Measurements from ENCODE around the gene SAXO2. TPM values are rescaled to one million over a fixed set of nuclear protein-coding genes. Genes with fewer than 3 reads are reported as not detected.

Gene SAXO2
- total and polyA plus RNA-seq, 2 of the 4 experiments (the other 2 are of a cell fraction), result 0.14 TPM; not detected in 1

DNA sequence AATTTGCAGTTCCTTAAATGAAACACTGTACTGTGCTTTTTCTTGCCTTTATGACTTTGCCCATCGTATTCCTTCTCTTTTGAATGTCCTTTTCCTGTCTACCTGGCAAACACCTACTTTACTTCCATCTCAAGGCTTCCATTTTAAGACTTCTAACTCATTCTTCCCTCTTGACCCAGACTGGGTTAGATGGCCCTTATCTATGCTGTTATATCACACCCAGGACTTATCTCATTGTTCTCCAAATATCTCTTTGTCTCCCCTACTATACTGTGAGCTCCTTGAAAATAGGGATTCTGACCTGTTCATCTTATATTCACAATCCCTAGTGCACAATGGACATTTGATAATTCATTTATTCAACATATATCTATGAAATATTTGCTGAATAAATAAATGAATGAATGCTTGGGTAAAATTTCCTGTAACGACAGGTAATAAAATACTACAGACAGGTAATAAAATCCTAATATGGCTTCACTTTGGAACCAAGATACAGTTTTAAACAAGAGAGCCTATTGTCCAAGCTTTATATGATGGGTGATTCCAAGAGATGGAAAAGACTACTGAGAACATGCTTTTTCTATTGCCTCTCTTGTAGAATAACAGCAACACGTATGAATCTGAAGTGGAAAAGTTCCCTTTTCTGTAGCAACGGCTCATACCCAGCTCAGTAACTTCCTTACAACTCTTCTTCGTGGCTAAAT, 22.8 kb upstream of the SAXO2 start:
- intact Hi-C loops (cut with micrococcal nuclease) (no loop called here), in situ Hi-C loops (cut with MboI; ENCODE audit: low sequenced_read_pairs) (no loop called here), dilution Hi-C loops (cut with HindIII; ENCODE audit: low sequenced_read_pairs, unreplicated experiment) (no loop called here)
- no peaks in the 10 kb centered on the region for H4K20me1 ChIP-seq (ENCODE audit: insufficient read depth, low read length)
- peaks cover 0 to 4% of the 10 kb centered on the region in 2 experiments; a peak in 1 of 4 replicates for H3K79me1 ChIP-seq (ENCODE audit: low read depth in 1 of 2, low read length in 2 of 2)
- no peak overlapping the region for H2BK5ac ChIP-seq (ENCODE audit: low read depth, low read length, poor library complexity, severe bottlenecking)
- no peak overlapping the region for H3K18ac ChIP-seq (ENCODE audit: low read depth, low read length)
- H3K9me3 ChIP-seq (ENCODE audit: control insufficient read depth, insufficient read depth, low read length), result no peaks in the 10 kb centered on the region
- no peak overlapping the region for H2BK120ac ChIP-seq (ENCODE audit: low read depth, low read length)
- 100% methylated on average over 1 of the region's 5 CpGs; no CpG with 5 or more reads in 1 of the 2 experiments for WGBS, 2 experiments (ENCODE audit: extremely low coverage in 2 of 2, insufficient read length in 1 of 2)
- H3K14ac ChIP-seq (replicated peaks; ENCODE audit: low read depth, low read length), result no peak overlapping the region
- BruUV-seq (replicated peaks), result no TSS peak
- TF ChIP-seq, protein P1, sequence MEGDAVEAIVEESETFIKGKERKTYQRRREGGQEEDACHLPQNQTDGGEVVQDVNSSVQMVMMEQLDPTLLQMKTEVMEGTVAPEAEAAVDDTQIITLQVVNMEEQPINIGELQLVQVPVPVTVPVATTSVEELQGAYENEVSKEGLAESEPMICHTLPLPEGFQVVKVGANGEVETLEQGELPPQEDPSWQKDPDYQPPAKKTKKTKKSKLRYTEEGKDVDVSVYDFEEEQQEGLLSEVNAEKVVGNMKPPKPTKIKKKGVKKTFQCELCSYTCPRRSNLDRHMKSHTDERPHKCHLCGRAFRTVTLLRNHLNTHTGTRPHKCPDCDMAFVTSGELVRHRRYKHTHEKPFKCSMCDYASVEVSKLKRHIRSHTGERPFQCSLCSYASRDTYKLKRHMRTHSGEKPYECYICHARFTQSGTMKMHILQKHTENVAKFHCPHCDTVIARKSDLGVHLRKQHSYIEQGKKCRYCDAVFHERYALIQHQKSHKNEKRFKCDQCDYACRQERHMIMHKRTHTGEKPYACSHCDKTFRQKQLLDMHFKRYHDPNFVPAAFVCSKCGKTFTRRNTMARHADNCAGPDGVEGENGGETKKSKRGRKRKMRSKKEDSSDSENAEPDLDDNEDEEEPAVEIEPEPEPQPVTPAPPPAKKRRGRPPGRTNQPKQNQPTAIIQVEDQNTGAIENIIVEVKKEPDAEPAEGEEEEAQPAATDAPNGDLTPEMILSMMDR (conservative IDR thresholded peaks at IDR 0.05; ENCODE audit: low read depth, low read length), result no peak
- TF ChIP-seq CEBPB (IDR thresholded peaks at IDR 0.05; ENCODE audit: low read depth, low read length) (no peak), RAD21 (IDR thresholded peaks at IDR 0.05; ENCODE audit: low read length) (no peak), MAFK (IDR thresholded peaks at IDR 0.05; ENCODE audit: low read depth, low read length) (no peak), MAZ (IDR thresholded peaks at IDR 0.05; ENCODE audit: borderline replicate concordance, low read depth, low read length) (no peak), RFX5 (IDR thresholded peaks at IDR 0.05; ENCODE audit: low read depth, low read length) (no peak), SMC3 (IDR thresholded peaks at IDR 0.05; ENCODE audit: low read depth, low read length) (no peak), POLR2A (IDR thresholded peaks at IDR 0.05; ENCODE audit: low read depth, low read length) (no peak)
- TF ChIP-seq, protein P2, sequence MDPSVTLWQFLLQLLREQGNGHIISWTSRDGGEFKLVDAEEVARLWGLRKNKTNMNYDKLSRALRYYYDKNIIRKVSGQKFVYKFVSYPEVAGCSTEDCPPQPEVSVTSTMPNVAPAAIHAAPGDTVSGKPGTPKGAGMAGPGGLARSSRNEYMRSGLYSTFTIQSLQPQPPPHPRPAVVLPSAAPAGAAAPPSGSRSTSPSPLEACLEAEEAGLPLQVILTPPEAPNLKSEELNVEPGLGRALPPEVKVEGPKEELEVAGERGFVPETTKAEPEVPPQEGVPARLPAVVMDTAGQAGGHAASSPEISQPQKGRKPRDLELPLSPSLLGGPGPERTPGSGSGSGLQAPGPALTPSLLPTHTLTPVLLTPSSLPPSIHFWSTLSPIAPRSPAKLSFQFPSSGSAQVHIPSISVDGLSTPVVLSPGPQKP (IDR thresholded peaks at IDR 0.05; ENCODE audit: borderline replicate concordance, low read depth, low read length), result no peak
- no peak overlapping the region for H2BK15ac ChIP-seq (ENCODE audit: low read depth, low read length)
- H3K27me3 ChIP-seq (ENCODE audit: control insufficient read depth, insufficient read depth, low read length), result no peaks in the 10 kb centered on the region
- CTCF ChIA-PET, result no interaction called here
- H2AK5ac ChIP-seq (ENCODE audit: low read depth, low read length), result no peak overlapping the region
- H2AK9ac ChIP-seq (replicated peaks; ENCODE audit: low read depth, low read length, poor library complexity), result no peak overlapping the region
- H3K23ac ChIP-seq (ENCODE audit: low read depth, low read length), result no peak overlapping the region
- no peak overlapping the region for H4K91ac ChIP-seq (ENCODE audit: insufficient read depth, low read depth, low read length)
- H3K9me1 ChIP-seq (ENCODE audit: insufficient read depth, low read length), result no peaks in the 10 kb centered on the region
- no peak overlapping the region for H4K5ac ChIP-seq (ENCODE audit: low read depth, low read length)
- H3K4me1 ChIP-seq (ENCODE audit: control insufficient read depth, insufficient read depth, low read length), result peaks cover 3% of the 10 kb centered on the region; the same call in 1 of the 2 replicates
- no peak overlapping the region for H3K56ac ChIP-seq (ENCODE audit: extremely low read depth, insufficient read depth, low read length)
- H2BK20ac ChIP-seq (ENCODE audit: low read depth, low read length), result no peak overlapping the region
- DNase-seq (no peak), ATAC-seq (ENCODE audit: low read depth) (no peak)
- no peak overlapping the region for H3K27ac ChIP-seq (ENCODE audit: insufficient read depth, low read length)
- POLR2A ChIA-PET (ENCODE audit: unreplicated experiment), result no interaction called here
- no peak overlapping the region for H3K9ac ChIP-seq (ENCODE audit: low read depth, low read length)
- H4K8ac ChIP-seq (ENCODE audit: low read depth in 2 of 2, low read length in 2 of 2), result no peak overlapping the region
- H3K4me2 ChIP-seq (ENCODE audit: low read depth, low read length), result no peak overlapping the region
- no peak overlapping the region for H3K4ac ChIP-seq (ENCODE audit: low read depth, low read length)
- H3K4me3 ChIP-seq (ENCODE audit: insufficient read depth, low read depth, low read length), result no peak overlapping the region
- H2AFZ ChIP-seq (replicated peaks; ENCODE audit: low read length, poor library complexity), result no peak overlapping the region
- peaks cover 11% of the 10 kb centered on the region for H3K36me3 ChIP-seq (ENCODE audit: control insufficient read depth, insufficient read depth, low read length)

All from IMR-90 (cell line).